Stimulated activated CD4-positive, alpha-beta T cell treated with anti-CD3 and anti-CD28 coated beads, Interleukin-2, amount 100 ng/mL, for 4 hours (primary cell): Measurements from ENCODE around the gene SCNM1.

Experiments
- DNase-seq: peaks from one replicate; pipeline ENCODE4 v3.0.0-alpha.2; 2020; ENCODE audit warnings: low read depth

SCNM1 gene, protein sequence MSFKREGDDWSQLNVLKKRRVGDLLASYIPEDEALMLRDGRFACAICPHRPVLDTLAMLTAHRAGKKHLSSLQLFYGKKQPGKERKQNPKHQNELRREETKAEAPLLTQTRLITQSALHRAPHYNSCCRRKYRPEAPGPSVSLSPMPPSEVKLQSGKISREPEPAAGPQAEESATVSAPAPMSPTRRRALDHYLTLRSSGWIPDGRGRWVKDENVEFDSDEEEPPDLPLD

DNA sequence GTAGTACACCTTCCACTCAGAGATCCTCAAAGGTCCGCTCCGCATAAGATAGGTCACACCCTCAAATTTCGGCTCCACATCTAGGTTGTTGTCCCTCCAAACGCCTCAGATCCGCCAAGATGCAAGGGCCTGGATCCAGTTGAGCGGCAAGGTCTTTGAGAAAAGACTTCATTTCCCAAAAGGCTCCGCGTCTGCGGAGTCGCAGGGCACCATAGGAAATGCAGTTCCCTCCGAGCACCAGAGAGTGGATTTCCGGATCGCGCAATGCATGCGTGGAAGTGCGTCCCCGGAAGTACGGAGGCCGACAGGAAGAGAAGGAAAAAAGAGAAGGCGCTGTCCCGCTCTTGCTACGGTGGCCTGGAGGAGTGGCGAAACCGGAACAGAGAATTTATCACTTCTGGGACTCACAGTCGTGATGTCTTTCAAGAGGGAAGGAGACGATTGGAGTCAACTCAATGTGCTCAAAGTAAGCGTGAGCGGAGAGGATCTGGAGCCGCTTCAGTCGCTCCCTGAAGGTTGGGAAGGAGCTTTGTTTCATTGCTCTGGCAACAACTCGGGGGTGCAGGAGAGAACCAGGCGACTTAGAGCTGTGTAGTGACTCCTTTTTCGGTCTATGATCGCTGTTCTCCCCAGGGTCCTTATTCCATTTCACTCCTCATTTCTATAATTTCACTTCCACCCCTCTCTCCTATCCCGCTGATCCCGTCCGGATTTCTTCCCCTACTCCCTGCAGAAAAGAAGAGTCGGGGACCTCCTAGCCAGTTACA lies at the start of gene SCNM1, which contains the start of gene LYSMD1:
Gene SCNM1, plus strand, starts transcription at position 407 of the 767 bp plus-strand sequence. Its CDS starts 9 bp downstream, at position 416.
Gene LYSMD1, minus strand, starts transcription at position 165 of the 767 bp plus-strand sequence. CDS start 644 bp downstream, outside the sequence.
- DNase-seq: peak; percentile 93

DNA sequence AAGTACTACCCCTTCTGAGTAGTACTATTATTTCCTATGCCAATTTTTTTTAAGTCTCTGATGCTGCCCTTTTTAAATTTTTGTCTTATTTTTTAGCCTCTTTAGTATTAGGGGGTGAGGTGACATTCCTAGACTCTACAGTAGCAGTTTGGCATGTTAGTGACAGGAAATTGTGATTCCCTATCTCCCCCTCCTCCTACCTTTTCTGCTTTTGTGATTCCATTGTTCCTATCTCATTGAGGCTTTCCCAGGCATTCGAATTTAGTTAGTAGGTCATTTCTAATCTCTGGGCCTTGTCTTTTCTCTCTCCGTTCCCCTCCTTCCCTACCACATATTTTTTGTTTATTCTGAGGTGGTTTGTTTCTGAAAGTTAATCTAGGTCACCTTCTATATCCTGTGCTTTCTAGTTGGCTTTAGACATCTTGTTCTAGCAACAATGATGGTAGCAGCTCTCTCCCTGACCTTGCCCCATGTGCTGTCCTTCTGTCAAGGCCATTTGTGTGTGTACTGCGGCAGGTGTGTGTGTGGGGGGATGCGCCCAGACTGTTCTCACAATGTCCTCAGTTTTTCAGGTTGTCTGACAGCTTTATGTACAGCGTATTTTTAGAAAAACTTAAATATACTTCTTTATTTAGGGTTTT lies 41.1 kb upstream of the SCNM1 start:
- DNase-seq: no peak

DNA sequence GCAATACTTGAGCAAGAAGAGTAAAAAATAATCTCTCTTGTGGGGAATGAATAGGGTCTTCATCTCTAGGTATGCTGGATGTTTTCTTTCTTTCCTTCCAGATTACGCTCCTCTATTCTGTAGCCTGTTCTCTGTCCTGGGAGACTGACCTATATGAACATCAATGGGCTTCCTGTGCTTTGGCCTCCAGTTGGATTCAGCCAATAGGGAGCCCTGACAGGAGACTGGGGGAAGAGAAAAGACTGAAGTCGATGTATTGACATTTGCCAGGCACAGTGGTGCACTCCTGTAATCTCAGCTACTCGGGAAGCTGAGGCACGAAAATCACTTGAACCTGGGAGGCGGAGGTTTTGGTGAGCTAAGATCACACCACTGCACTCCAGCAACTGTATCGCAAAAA lies 37.1 kb upstream of the SCNM1 start:
- DNase-seq: no peak

DNA sequence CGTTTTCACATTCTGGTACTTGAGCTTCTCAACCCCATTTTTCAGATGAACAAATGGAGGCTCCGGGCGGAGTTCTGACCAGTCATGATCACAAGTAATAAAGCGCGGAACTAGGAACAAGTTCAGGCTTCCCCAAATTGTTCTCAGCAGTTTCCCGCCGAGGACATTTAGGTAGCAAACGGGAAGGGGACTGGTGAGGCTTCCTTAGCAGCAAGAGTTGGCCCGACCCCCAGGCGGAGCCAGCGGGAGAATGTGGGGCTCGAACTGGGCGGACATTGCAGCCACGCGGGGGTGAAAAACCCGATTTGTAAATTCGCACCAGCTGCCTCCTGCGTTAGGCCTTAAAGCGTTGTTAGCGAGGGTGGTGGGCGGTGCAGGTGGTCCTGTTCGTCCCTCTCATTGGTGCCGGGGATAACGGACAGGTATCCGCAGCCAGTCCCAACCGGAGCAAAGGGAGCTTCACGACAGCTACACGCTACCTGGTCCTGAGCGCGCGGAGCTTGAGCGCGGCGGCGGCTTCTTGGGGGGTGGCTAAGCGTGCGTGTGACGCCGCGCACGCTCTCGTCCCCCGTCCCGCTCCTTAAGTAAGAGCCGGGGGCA lies 34.9 kb upstream of the SCNM1 start:
- peak; percentile 77 for DNase-seq

DNA sequence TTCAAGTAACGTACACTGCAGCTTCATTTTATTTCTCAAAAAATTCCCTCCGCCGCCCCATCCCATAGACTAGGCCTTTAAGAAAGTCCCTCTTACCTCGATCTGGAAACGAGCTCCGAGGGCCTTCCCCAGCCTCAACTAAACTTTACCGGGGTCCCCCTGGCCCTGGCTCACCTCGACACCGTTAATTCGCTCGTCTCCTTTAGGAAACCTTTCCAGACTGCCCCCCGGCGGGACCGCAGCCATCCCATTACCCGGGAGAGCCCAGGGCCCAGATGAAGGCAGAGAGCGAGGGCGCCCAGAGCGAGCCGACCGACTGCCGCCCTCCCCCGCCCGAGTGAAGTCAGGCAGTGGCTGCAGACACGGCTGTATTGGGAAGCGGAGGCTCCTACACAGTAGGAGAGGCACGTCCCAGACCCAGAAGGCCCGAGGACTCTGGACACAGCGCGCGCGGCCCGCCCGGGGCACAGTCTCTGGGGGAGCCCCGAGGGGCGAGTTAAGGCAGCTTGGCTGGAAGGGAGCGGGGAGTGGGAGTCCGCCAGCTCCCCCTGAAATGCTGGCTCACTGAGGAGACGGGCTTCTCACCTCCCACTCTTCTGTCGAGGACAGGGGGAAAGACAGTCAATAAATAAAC lies 34.1 kb upstream of the SCNM1 start:
- DNase-seq: no peak

DNA sequence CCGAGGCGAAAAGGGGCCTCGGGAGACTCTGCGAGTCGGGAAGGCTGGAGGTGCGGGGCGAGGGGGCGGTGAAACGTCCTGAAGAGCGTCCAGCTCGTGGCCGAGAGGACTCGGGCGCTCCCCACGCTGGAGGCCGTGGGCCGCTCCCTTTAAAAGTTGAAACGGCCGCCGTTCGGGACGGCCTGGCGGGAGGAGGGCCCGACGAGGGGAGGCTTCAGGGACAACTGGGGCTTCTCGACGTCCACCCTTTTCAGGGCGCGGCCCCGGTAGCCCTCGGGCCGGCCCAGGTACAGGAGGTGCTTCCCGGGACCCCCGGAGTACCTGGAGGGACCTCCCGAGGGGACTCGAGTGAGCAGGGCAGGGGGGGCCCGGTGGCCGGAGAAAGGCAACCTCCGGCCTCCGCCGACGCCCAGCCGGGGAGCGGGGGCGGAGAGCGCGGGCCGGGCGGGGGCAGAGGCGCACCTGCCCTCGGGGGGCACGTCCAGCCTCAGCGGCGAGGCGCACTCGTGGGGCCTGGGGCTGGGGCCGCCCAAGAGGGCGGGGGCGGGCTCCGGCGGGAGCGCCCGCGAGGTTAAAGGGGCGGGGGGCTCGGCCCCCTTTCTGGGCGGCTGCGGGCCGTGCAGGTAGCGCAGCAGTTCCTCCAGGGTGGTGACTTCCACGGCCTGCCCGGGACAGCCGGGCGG lies 33.5 kb upstream of the SCNM1 start:
- DNase-seq: no peak

DNA sequence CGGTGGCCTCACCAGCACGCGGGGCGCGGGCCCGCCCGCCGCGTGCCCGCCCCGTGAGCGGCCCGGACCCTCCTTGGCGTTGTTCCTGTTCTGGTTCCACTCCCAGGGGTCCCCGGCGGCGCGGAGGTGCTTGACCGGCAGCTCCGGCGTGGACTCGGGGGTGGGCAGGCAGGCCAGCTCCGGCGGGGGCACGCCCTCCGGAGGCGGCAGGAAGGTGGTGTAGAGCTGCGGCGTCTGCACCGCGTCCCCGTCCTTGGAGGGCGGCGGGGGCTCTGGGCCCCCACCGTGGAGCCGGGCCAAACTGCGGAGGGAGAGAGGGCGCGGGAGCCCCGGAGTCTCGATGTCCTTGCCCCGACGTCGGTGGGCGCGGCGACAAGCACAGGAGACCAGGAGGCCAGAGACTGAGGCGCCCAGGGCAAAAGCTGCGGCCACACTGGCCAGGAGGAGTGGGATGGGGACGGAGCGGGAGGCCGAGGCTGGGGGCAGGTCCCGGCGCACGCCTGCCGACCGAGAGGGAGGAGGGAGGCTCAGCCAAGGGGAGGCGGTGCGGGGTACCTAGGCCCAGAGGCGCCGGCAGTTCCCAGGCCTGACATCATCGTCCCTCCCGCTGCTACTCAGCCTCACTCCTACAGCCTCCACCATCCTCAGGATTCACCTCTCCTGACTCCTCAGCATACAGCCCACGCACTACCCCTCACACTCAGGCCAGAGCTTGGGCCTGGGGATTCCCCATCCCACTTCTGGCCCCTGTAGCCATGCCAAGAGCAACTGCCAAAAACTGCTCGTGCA lies 32.7 kb upstream of the SCNM1 start:
- DNase-seq: no peak

DNA sequence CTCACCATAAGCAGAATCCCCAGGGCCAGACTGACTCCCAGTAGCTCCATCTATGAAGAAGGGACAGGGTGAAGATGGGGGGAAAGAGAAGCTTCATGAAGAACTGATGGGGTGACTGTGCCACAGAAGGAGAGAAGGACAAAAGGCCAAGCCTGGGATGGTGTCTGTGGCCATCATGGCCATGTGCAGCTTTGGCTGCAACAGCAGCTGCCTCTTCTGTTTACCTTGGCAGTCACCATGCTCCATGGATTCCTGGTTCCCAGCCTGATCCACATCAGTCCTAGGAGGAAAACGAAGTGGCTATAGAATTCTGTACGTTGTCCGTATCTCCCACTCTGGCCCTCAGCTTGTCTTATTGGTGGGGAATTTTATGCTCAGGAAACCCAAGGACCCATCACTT lies 31.5 kb upstream of the SCNM1 start:
- DNase-seq: no peak

DNA sequence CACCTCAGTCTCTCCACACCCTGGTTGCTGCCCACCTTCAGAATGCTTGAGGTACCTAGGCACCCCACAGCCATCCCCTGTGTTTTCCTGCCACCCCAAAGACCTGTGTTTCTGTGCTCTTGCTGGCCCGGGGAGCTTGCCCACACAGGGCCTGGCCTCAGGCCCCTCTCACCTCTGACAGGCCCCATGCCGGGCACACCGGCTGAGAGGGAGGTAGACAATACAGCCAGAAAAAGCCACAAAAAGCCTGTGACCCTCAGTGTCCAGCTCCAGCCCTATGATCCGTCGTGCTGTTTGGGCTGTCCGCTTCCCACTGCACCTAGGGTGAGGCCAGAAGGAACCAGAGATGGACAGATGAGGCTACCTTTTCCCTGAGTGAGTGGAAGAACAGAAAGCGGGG lies 31.0 kb upstream of the SCNM1 start:
- no peak for DNase-seq

DNA sequence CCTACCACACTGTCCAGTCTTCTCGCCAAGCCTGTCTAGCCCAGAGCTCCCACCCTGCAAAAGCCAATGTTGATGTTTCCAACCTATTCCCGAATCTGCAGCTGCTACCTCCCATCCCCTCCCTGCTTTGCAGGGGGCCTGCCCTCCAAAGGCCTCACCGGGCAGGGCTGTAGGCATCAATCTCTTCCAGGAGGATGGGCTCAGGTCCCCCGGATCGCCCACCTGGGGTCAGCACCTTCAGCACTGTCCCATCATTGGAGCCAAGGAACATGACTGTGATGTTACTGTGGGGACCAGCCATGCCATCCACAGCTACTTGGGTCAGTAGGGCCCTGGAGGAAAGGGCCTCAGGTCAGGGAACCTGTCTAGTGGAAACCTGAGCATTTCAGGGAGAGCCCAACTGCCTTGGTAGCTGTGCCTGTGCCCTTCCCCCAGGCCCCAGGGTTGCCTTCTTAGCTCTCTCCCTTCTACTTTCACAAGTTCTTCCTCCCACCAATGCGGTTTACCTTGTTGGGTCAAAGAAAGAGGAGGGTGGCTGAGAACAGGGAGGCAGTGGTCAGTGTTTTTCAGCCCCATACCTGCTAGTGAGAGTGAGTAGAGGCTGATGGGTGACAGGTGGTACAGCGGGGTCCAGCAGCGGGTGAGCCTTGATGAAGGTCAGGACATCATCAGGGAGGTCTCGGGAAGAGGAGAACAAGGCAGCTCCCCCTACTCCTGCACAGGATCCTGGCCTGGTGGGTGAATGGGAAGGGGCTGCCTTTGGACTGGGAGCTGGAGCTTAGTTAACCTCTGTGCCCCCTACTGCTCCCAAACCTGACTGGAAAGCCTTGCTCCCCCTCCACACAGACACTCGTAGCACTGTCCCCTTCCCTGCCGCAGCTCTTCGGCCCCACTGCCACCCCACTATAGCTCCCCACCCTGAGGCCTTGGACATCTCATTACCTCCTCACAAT lies 30.2 kb upstream of the SCNM1 start:
- no peak for DNase-seq

DNA sequence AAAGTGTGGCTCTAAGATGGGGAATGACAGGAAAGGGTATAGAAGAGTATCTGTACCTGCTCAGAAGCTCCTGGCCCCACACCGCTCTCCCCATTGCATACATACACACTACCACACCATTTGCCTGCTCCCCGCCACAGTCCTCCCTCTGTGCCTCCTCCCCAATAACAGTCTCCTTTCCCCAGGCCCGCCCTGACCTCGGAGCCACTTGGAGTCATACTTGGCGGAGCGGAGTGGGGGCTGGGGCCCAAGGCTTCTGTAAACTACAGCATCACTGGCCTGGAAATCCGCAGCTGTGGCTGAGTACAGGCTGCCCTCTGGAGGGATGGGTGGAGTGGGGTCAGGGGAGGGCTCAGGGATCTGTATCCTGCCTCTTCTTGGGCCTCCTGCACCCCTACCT lies 28.2 kb upstream of the SCNM1 start:
- DNase-seq: no peak

DNA sequence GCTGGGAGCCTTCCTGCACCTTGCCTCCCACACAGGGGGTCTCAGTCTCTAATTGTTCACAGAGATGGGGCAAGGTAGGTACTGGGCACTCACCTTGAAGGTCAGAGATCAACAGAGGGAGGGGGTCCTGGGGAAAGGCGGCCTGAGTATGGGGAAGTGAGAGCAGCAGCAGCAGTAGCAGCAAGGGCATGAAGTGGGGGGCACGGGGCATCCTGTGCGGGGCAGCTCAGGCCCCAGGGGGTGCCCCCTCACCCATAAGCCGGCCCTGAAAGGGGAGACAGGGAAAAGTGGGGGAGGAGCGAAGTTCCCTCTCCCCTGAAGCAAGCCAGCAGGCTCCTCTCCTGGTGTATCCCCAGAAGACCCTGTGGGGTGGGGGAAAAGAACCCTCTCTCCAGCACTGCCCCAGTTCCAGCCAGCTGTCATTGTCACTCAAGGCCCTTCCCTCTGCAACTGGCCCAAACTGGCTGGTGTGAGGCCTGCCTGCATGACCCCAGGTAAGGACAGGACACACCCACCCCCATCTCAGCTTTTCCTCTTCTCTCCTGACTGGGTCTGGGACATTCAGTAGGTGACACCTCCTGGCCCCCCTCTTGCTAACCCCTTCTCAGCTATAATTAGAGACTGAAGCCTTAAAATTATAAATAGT lies 23.4 kb upstream of the SCNM1 start:
- no peak for DNase-seq

DNA sequence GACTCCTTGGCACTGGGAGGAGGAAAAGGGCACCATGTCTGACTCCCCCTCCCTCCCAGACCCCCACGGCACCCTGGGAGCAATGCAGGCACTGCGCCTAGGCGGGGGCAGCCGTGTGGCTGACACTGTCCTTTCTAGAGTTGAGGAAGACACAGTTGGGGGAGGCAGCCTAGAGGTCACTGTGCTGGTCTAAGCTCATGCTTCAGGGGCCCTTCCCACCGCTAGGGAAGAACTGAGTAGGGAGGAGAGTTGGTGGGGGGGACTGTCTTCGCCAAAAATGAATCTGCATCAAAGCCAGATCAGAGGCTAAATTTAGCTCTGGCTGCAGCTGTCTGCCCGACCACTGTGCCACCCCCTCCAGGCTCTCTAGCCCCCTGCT lies 22.9 kb upstream of the SCNM1 start:
- no peak for DNase-seq

DNA sequence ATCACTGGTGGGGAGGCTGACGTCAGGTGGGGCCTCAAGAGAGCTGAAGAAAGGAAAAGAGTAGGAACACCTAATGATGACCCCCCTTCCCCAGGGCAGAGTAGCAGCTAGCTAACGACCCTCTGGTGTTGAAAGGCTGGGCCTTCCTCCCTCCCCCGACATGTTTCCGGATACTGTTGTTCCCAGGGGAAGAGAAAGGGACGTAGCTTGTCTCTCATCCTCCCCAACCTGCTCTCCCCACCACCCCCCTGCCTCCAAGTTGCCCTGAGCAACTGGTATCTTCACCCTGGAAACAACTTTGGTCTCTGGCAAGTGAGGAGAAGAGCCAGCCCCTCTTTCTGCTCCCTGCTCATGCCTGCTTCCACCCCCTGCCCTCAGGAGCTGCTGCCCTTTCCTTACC lies 22.0 kb upstream of the SCNM1 start:
- no peak for DNase-seq

DNA sequence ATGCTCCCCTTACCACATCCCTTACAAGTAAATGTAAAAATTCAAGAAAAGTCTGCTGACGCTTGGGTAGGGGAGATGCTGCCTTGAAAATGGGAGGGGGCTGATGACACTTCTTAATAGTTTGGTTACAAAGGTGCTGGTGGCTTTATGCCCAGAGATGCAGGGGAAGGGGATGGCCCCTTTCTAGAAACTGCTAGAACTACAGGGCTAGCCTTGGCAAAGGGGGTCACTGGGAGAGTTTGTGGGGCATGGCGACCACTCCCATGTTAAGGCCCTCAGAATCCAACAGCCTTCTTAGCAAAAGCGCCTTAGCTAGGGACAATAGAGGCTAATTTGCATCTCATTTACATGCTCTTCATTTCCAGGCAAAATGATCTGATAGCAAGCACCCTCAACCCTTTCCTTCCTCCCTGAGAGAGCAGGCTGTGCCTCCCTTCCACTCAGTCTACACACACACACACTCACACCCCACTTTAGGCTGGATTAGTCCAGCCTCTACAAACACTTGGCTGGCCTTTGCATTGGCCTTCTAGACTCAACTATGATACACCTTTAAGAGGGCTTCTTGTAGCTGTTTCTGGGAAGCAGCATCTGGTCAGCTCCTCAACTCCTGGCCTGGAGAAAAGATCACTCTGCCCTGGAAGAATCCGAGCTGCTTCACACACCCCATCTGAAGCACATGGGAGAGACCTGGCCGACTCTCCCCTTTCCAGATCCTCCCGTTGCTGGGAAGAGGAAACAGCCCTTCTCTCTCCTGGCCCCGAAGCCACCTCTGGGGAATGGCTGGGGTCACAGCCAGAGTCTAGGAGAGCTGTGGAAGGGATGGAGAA lies 21.3 kb upstream of the SCNM1 start:
- DNase-seq: no peak

DNA sequence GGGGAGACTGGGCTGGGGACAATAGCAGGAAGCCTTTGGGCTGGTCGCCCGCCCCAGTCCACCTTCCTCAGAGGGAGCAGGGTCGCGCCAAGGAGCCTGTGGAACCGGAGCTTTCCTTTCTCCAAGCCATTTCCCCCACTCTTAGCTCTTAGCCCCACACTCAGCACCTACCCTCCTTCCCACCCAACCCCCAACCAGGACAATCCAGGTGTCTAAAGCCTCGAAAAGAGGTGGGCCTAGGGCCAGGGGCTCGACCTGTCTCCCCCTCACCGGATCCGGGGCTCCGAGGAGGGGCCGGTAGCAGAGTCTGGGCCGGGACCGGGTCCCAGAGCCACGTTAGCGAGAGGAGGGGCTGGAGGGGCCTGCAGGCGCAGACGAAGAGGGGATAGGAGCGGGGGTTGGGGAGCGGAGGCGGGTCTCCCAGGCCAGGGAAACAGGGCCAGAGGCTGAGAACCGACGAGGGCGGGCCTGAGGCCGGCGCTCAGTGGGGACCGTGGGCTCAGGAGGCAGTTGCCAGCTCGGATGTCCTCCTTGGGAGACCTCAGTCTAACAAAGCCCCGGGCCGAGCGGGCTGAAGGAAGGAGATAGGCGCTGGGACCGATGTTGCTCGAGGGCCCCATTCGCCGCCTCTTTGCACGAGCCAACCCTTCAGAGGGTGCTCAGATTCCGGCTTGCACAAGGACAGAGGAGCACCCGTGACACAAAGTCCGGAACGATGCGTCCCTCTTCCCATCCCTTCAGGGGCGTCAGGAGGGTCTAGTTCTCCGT lies 20.5 kb upstream of the SCNM1 start:
- no peak for DNase-seq

DNA sequence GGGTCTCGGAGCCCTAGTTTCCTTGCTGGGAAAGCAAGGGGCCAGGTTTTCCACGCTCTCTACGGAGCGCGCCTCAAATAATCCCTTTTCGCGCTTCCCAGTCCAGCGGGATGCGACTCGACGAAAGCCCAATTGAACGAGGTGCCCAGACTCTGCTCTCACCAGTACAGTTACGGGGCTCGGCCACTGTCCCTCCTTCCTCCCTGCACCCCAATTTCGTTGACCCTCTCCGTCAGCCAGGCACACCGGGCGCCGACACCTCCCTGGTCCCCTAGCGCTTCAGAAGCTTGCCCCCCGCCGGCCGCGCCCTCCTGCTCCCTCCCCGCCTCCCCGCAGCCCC lies 19.9 kb upstream of the SCNM1 start:
- DNase-seq: no peak
